NT2/D1 (cell line): ENCODE data around the gene LRRC58.

ENCODE experiments used
- SUZ12 ChIP-seq: IDR thresholded peaks from 2 replicates; pipeline ENCODE4 v1.6.1; 2011; ENCODE audit not compliant: insufficient read length, insufficient read depth; ENCODE audit errors: extremely low read depth
- YY1 ChIP-seq: IDR thresholded peaks from 2 replicates; pipeline ENCODE4 v1.6.1; 2011; ENCODE audit not compliant: insufficient read length, insufficient read depth

- TF ChIP-seq SUZ12 (no peak), YY1 (no peak)
Observed at GRCh38 chr3:120326784-120327183, 22.4 kb downstream of the LRRC58 start.
